Neural cell (in vitro differentiated cells): Measurements from ENCODE around the gene CCDC85C. TPM values are rescaled to one million over a fixed set of nuclear protein-coding genes. Genes with fewer than 3 reads are reported as not detected.
A peak's percentile ranks its signal among the peaks of the same experiment; 100 is the strongest.

Source experiments
- H2AFZ ChIP-seq: fragments of 200-600, 300-800 bp; sonication (generic), shearing (Covaris generic); 2 replicates; pipeline ENCODE4 v1.6.0; 2014; ENCODE audit warnings: low read depth, mild to moderate bottlenecking, antibody characterized with exemption, low read length, moderate library complexity
- H3F3A ChIP-seq: fragments of 200-600 bp; shearing (Covaris generic); 2 replicates; pipeline ENCODE4 v1.6.1; 2016; ENCODE audit warnings: mild to moderate bottlenecking, moderate library complexity, mixed read lengths, antibody characterized with exemption, low read length; ENCODE audit not compliant: insufficient read depth, poor library complexity, severe bottlenecking
- H3K27ac ChIP-seq: fragments of 200-600, 300-800 bp; sonication (generic), shearing (Covaris generic); 2 replicates; pipeline ENCODE4 v1.5.1; 2014; ENCODE audit warnings: mild to moderate bottlenecking, low read length, moderate library complexity
- H3K27me3 ChIP-seq: fragments of 300-800, 200-600 bp; sonication (generic), shearing (Covaris generic); 2 replicates; pipeline ENCODE4 v1.6.0; 2014; ENCODE audit warnings: mild to moderate bottlenecking, low read depth, low read length, moderate library complexity; ENCODE audit not compliant: insufficient read depth
- H3K36me3 ChIP-seq: fragments of 300-800, 200-600 bp; sonication (generic), shearing (Covaris generic); 2 replicates; pipeline ENCODE4 v1.5.1; 2014; ENCODE audit warnings: mild to moderate bottlenecking, antibody characterized with exemption, low read length, moderate library complexity; ENCODE audit not compliant: insufficient read depth
- H3K4me2 ChIP-seq: fragments of 300-800, 200-600 bp; sonication (generic), shearing (Covaris generic); 2 replicates; pipeline ENCODE4 v1.6.0; 2014; ENCODE audit warnings: mild to moderate bottlenecking, low read length
- H3K4me3 ChIP-seq: fragments of 300-800, 200-600 bp; sonication (generic), shearing (Covaris generic); 2 replicates; pipeline ENCODE4 v1.5.1; 2014; ENCODE audit warnings: mild to moderate bottlenecking, low read length, moderate library complexity
- H3K79me2 ChIP-seq: fragments of 200-600 bp; shearing (Covaris generic); replicated peaks from 2 replicates; pipeline ENCODE4 v1.6.0; 2014; ENCODE audit warnings: mild to moderate bottlenecking, low read length, moderate library complexity; ENCODE audit not compliant: insufficient read depth
- H3K9ac ChIP-seq: fragments of 300-800, 200-600 bp; sonication (generic), shearing (Covaris generic); 2 replicates; pipeline ENCODE4 v1.6.1; 2016; ENCODE audit warnings: mild to moderate bottlenecking, low read length, mixed read lengths
- H3K9me2 ChIP-seq: fragments of 200-600 bp; shearing (Covaris generic); 2 replicates; pipeline ENCODE4 v1.6.1; 2016; ENCODE audit warnings: mild to moderate bottlenecking, low read length, mixed read lengths; ENCODE audit not compliant: insufficient read depth
- H3K9me3 ChIP-seq: fragments of 200-600, 300-800 bp; sonication (generic), shearing (Covaris generic); 2 replicates; pipeline ENCODE4 v1.6.1; 2016; ENCODE audit warnings: mild to moderate bottlenecking, mixed run types, low read length, moderate library complexity, mixed read lengths
- H4K20me1 ChIP-seq: fragments of 200-600 bp; shearing (Covaris generic); 2 replicates; pipeline ENCODE4 v1.6.1; 2016; ENCODE audit warnings: mild to moderate bottlenecking, mixed run types; ENCODE audit not compliant: insufficient read depth
- CTCF ChIP-seq: fragments of 450-650 bp; IDR thresholded peaks from 2 replicates; pipeline ENCODE4 v1.5.1; 2014; ENCODE audit warnings: antibody characterized with exemption, mild to moderate bottlenecking, moderate library complexity; ENCODE audit not compliant: poor library complexity, severe bottlenecking
- EP300 ChIP-seq: fragments of 450-650 bp; conservative IDR thresholded peaks from 2 replicates; pipeline ENCODE4 v1.6.1; 2014; ENCODE audit warnings: antibody characterized with exemption, mild to moderate bottlenecking, moderate library complexity; ENCODE audit not compliant: poor library complexity, severe bottlenecking
- EZH2 ChIP-seq: fragments of 200-600, 300-800 bp; shearing (Covaris generic), sonication (generic); IDR thresholded peaks from 2 replicates; pipeline ENCODE4 v1.6.1; 2014; ENCODE audit warnings: antibody characterized with exemption, low read length, borderline replicate concordance, mild to moderate bottlenecking; ENCODE audit not compliant: insufficient read depth, poor library complexity, severe bottlenecking
- MXI1 ChIP-seq: fragments of 450-650 bp; conservative IDR thresholded peaks from 2 replicates; pipeline ENCODE4 v1.6.1; 2014; ENCODE audit warnings: antibody characterized with exemption, mild to moderate bottlenecking; ENCODE audit not compliant: poor library complexity, severe bottlenecking
- POLR2AphosphoS5 ChIP-seq: IDR thresholded peaks from 2 replicates; pipeline ENCODE4 v1.6.1; 2012
- RAD21 ChIP-seq: fragments of 450-650 bp; conservative IDR thresholded peaks from 2 replicates; pipeline ENCODE4 v1.6.1; 2014; ENCODE audit warnings: antibody characterized with exemption, mild to moderate bottlenecking, moderate library complexity
- REST ChIP-seq: IDR thresholded peaks from 2 replicates; pipeline ENCODE4 v1.6.1; 2012; ENCODE audit warnings: borderline replicate concordance
- SMC3 ChIP-seq: fragments of 450-650 bp; conservative IDR thresholded peaks from 2 replicates; pipeline ENCODE4 v1.6.1; 2014; ENCODE audit warnings: antibody characterized with exemption, mild to moderate bottlenecking, moderate library complexity; ENCODE audit not compliant: poor library complexity
- TAF1 ChIP-seq: IDR thresholded peaks from 2 replicates; pipeline ENCODE4 v1.6.1; 2012; ENCODE audit warnings: low read depth
- polyA plus RNA-seq: library from polyadenylated mRNA; depleted of rRNA; stranded (reverse); fragments of >200 nt; gene quantifications from 2 replicates; pipeline ENCODE4 v1.2.3, GENCODE V29; 2014

Gene CCDC85C
- polyA plus RNA-seq, 1 donor from 2014 or later = 24.8 TPM

GRCh38 chr14:99574099-99574880 is 29.7 kb downstream of the CCDC85C start (continued):
- no peak for TF ChIP-seq MXI1

- Histone ChIP-seq H3K9ac (peak overlapping the region; percentile 44), H3K79me2 (peaks cover 13% of the 10 kb centered on the region), H3K4me3 (peak overlapping the region; percentile 21), H2AFZ (no peak overlapping the region), H3K4me2 (no peak overlapping the region), H3K9me3 (no peaks in the 10 kb centered on the region), H4K20me1 (no peaks in the 10 kb centered on the region), H3K36me3 (no peaks in the 10 kb centered on the region), H3K27me3 (no peaks in the 10 kb centered on the region), H3K27ac (peak overlapping the region; percentile 51), H3F3A (no peaks in the 10 kb centered on the region), H3K9me2 (no peaks in the 10 kb centered on the region)
- TF ChIP-seq EP300 = peak; percentile 20
- no peak for TF ChIP-seq TAF1
These were observed 30.4 kb downstream of the CCDC85C start for GRCh38 chr14:99573436-99574098.

- no peak overlapping the region for H2AFZ ChIP-seq
- H3K36me3 ChIP-seq = no peaks in the 10 kb centered on the region
- no peaks in the 10 kb centered on the region for H3K9me2 ChIP-seq
- H3F3A ChIP-seq = no peaks in the 10 kb centered on the region
- H4K20me1 ChIP-seq = no peaks in the 10 kb centered on the region
- TF ChIP-seq EP300 = no peak
- TF ChIP-seq CTCF = no peak
- no peak for TF ChIP-seq SMC3
- no peak for TF ChIP-seq MXI1
- no peak for TF ChIP-seq EZH2
- TF ChIP-seq POLR2AphosphoS5 = no peak
- TF ChIP-seq RAD21 = no peak
- TF ChIP-seq REST = no peak
- H3K4me3 ChIP-seq = no peak overlapping the region
- no peak overlapping the region for H3K27ac ChIP-seq
- H3K79me2 ChIP-seq = peaks cover 13% of the 10 kb centered on the region
- H3K27me3 ChIP-seq = no peaks in the 10 kb centered on the region
- H3K9me3 ChIP-seq = no peaks in the 10 kb centered on the region
- H3K4me2 ChIP-seq = no peak overlapping the region
- no peak overlapping the region for H3K9ac ChIP-seq
These were observed 31.0 kb downstream of the CCDC85C start for GRCh38 chr14:99573000-99573330.
